Kidney capillary endothelial cell (primary cell): ENCODE results near the gene PLA1A.

Experiments used
- DNase-seq: peaks from one replicate; pipeline ENCODE4 v3.0.0-alpha.2; 2018; ENCODE audit warnings: low spot score

The PLA1A gene

DNA sequence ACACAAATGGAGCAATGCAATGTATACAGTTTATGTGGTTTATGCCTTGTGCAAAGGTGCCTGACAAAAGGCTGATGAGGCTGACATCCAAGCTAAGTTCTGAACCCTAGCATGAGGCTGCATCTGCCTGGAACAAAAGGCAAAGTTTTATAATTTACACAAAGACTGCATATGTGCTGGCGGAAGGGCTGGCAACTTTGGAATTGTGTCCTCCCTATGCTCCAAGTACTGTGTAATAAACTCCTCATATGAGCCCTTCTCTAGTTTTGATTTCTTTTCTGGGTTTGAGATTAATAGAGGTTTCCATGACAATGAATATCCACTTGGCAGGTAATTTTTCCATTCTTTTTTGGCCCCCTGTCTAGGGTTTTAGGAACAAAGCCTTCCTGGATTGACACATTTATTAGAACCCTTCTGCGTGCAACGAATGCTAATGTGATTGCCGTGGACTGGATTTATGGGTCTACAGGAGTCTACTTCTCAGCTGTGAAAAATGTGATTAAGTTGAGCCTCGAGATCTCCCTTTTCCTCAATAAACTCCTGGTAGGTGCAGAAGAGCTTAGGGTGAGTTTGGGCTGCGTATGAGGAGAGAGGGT is 10.8 kb downstream of the PLA1A start:
- DNase-seq: no peak

DNA sequence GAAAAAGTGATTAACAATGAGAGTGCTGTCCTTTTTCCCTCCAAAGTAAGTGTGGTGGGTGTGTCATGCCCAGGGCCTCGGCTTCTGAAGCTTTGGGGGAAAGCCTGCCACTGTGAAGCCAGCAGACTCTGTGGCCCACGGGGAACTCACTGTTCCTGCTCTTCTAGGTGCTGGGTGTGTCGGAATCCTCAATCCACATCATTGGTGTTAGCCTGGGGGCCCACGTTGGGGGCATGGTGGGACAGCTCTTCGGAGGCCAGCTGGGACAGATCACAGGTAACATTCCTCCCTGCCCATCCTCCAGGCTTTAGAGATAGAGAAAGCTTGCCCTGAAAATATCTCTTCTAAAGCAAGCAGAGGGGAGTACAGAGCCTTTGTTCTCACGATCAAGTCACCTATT is 11.6 kb downstream of the PLA1A start:
- DNase-seq: no peak

DNA sequence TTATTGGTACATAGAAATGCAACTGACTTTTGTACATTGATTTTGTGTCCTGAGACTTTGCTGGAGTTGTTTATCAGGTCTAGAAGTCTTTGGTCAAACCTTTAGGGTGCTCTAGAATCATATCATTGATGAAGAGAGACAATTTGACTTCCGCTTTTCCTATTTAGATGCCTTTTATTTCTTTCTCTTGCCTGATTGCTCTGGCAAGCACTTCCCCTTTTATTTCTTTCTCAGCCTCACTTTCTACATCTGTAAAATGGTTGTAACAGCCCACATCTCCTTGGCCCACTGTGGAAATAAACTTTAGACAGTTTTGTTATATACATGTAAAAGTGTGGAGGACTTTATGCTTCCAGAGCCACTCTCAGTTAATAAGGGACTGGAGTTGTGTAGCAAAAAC is 14.0 kb downstream of the PLA1A start:
- DNase-seq: no peak

DNA sequence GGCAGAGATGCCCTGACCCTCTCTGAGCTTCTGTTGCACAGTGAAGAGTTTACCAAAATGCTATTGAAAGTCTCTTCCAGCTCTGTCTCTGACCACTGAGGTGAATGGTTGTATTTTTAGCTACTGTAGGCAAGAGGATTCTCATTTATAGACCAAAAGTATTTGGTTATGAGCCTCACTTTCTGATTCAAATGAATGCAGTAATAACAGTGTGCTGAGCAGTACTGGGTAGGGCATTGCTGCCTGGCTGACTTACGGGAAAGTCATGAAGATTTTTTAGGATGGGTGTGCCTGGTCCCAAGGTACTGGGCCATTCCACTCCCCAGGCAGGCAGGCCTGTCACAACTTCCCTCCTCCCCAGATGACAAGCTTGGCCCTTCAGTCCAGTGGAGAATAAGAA is 15.5 kb downstream of the PLA1A start:
- no peak for DNase-seq

DNA sequence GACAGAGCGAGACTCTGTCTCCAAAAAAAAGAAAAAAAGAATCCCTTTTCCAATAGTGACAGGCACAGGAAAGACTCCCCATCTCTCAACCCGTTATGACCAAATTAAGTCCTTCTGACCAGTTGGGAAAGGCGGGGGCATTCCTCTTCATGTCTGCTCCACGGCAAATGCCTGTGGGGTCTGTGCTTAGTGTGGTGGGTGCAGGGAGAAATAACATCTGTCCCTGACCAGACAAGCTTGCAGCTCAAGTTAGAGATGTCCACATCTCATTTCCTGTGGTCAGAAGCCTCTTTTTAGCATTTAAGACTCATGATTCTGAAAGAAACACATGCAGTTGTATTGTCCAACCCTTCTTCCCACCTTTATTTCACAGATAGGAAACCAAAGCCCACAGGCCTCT is 16.2 kb downstream of the PLA1A start:
- DNase-seq: no peak

DNA sequence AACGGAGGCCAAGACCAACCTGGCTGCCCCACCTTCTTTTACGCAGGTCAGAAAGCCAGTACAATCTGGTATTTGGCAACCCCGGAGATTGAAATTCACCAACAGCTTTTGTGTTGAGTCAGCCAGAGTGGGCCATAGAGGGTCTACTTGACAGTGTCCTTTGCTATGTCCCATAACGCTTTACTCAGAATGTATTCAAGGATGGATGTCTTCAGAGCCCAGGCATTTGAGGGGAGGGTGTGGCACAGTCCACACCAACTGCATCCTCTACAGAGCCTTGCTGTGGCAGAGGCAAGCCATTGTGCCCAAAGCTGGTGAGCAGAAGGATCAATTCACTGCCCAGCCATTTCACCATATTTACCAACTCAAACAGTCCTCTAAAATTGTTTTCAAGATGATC is 18.4 kb downstream of the PLA1A start:
- DNase-seq: no peak

DNA sequence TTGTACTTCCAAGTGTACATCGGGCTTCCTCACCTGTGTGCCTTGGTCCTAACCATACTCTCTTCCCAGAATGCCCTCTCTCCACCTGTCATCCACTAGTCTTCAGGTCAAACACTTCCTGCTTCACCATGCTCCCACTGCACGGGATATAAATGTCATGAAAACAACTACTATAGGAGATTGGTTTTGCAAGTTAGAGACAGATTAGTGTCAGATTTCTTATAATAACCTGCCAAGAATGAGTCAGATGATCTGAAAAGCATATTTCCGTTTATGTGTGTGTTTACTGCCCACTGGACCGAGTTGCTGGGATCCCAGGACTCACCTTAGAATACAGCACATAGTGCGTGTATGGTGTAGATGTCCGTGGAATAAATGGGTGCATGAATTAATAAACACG is 21.4 kb downstream of the PLA1A start:
- DNase-seq: no peak

DNA sequence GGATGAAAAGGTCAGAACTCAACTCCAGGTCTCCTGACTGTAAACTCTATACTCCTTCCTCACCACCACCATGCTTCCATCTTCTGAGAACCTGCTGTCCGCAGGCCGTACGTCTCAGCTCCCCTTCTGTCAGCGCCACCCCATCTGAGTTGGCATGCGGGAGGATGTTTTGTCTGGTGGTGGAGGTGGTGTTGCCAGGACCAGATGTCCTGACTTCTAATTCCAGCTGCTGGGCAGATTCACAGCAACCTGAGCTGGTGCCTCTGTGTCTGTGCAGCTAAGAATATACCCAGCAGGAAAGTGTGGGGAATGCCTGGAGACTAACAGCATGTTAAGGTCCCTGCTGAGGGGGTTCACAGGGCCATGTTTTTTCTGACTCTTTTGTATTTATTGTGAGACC is 23.2 kb downstream of the PLA1A start:
- no peak for DNase-seq

DNA sequence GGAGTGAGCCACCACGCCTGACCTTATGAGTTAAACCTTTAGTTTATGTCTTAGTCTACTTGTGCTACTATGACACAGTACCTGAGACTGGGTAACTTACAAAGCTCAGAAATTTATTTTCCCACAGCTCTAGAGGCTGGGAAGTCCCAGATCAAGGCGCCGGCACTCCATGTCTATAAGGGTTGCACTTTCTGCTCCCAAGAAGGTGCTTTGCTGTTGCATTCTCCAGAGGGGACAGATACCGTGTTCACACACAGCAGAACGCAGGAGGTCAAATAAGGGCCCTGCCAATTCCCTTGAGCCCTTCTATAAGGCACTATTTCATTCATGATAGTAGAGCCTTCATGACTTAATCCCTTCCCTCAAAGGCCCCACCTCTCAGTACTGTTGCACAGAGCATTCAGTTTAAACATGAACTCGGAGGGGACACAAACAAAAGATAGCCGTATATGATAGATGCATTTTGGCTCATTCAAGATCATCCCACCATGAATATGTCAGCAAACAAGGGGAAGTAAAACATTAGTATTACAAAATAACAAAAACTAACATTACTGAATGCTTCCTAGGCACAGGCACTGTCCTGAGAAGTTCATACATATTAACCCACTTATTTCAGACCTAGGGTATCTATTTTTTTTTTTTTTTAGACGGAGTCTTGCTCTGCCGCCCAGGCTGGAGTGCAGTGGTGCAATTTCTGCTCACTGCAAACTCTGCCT is 26.5 kb downstream of the PLA1A start:
- DNase-seq: no peak

DNA sequence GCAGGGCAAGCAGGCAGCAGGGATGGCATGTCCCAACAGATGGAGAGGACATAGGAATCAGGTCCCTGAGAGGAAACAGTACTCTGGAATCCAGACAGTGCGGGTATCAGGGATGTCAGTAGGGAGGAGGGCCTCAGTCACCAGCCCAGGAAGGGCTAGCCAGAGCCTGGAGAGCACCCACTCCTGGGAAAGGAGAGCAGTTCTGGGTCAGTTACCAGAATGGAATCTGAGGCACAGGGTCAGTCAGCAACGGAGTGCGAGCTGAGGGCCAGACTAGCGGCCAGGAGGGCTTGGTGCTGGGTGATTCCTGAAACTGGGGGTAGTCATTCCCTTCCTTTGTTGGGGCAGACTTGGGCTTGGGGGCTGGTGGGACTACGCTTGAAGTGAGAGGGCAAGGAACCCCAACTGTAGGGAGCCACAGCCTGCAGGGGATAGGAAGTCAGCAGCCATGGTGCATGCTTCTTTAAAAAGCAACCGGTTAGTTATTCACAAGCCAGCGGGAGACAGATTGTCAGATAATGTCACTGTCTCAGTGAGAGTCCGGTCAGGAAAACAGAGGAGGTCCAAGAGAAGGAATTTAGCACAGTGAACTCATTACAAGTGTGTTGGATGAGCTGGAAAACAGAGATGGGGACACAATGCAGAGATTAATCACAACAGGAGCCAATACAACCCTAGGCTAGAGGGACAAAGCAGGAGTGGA is 27.9 kb downstream of the PLA1A start:
- DNase-seq: no peak

DNA sequence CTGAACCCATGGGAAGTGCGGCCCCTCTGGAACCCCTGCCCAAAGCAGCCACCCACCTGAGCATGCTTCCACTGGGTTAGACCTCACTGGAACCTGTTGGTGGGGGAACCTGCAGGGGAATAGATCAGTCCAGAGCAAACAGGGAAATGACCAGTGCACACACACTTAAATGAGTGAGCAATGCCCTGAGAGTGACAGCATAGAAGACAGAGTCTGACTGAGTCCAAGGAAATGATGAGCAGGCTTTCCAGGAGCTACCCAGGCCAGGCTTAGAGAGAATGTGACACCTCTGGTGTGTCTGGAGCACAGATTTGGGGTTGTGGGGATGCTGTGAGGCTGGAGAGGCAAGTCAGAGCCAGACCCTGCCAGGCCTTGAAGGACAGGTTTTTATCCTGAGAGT is 28.5 kb downstream of the PLA1A start:
- no peak for DNase-seq

DNA sequence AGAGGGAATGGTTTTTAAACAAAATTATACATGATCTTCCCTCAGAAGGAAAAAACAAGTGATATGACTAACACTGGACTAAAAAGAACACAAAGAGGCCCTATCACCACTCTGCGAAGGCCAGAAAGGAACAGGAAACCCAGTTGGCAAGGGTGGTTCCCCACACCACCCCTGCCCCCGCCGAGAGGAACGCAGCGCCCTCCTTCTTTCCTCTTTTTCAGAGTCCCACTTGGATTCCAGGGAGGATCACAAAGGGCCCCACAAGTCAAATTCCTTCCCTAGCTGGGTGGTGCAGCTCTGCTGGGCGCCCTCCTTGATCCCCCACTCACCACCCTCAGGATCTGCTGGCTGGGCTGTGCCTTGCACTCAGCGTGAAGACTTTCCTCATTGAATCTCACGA is 29.8 kb downstream of the PLA1A start:
- DNase-seq: no peak

DNA sequence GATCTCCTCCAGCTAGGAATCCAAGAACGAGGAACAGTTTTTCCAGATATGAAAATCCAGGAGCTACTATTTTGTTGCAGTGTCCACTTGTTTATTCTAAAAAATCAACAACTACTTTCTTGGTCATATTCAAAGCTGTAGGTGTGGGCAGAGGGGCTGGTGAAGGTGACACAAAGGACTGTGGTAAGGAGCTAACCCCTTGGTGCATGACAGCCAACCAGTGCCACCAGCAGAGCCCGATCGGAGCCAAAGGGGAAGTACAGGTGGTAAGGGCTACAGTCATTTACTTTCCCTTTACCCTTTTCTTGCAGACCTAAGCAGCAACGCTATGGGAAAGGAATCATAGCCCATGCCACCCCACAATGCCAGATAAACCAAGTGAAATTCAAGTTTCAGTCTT is 30.7 kb downstream of the PLA1A start:
- DNase-seq: no peak

DNA sequence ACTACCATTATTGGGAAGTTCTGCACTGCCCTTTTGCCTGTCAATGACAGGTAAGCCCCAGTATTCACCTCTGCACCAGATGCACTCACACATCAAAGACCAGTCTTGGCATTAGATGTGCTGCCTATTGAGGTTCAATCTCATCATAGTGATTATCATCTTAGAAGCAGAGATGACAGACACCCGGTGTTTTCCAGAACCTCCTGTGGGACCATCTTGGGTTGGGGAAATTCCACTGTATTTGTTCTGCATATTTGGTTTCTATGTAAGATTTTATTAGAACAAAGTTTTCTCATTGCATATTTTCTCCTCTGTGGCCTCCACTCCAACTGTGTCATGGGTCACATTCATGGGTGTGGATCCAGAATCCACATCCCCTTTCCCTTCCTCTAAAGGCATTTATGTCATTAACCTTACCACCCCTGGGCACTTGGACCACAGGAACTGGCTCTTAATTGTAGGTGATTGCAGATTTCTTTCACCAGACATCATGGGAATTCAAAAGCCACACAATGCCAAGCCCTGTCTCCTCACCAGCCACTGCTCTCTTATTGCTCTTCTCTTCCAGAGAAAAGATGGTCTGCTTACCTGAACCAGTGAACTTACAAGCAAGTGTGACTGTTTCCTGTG is 31.2 kb downstream of the PLA1A start:
- DNase-seq: no peak

DNA sequence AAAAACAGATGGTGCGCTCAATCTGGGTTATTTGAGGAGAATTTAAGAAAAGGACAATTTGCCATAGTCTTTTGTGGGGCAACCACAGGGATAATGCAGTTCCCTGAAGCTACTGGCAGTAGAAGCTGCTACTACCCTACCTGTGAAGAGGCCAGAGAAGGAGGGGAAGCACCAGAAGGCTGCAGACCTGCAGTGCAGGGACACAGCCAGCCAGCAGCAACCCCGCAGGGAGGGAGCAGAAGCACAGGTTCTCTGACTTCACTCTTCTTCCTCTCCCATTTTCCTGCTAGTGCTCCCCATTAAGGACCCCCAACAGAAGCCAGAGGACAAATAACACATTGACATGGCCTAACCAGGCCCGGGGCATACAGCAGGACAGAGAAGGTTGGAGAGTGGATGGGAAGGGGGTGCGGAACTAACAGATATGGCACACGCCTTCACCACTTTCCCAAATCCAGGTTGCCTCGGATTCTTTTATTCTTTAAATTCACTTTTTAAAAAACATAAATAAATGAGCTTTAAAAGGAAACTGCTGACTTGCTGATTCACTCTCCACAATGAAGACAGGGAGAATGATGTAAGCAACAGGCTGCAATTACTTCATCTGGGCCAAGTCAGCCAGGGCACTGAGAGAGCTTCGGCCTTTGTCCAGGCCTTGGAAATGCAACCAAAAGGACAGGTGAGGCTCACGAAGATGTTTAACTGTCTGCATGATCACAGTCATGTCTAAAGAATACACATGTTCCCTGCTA is 32.6 kb downstream of the PLA1A start:
- DNase-seq: peak; percentile 41

DNA sequence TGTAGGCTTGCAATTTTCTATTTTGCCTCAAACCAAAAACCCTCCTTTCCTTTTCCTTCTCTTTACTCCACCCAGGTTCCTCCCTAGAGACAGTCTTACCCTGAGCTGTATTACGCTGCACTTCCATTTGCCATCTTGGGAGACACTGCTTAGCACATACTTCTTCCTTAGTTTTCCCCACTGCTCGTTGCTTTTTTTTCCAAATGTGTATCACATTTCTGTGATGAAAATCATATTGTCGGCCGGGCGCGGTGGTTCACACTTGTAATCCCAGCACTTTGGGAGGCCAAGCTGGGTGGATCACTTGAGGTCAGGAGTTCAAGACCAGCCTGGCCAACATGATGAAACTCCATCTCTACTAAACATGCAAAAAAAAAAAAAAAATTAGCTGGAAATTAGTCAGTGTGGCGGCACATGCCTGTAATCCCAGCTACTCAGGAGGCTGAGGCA is 33.2 kb downstream of the PLA1A start:
- DNase-seq: no peak

DNA sequence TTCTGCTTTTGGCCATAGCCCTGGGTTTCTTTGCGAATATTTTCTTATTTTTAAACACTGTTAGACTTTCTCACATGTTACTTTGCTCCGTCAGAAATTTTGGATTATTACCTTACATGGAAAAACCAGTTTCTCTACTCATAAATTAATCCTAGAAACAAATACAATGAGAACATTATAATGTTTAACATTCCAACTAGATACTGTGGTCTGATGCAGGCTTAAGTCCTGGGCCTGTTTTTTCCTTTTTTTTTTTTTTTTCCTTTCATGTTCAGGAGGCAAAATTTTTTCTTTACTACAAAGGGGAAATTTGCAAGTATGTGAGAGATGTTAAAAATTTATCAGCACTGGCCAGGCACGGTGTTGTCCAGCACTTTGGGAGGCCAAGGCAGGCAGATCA is 33.8 kb downstream of the PLA1A start:
- no peak for DNase-seq

DNA sequence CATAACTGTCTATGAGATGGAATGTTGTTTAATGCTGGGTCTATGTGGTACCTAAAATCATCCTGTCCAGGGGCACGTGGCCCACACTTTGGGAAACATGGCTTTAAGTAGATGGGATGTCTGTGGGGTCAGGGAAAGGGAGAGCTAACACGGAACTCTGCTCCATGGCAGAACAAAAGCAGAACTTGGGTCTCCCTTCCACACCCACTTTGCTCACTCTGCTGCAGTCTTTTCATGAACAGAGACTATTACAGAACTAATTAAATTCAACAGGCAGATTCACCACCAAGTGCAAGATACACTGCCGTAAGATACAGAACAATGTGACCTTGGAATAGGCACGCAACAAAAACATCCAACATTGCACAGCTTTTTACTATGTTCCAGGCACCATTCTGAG is 34.5 kb downstream of the PLA1A start:
- no peak for DNase-seq

DNA sequence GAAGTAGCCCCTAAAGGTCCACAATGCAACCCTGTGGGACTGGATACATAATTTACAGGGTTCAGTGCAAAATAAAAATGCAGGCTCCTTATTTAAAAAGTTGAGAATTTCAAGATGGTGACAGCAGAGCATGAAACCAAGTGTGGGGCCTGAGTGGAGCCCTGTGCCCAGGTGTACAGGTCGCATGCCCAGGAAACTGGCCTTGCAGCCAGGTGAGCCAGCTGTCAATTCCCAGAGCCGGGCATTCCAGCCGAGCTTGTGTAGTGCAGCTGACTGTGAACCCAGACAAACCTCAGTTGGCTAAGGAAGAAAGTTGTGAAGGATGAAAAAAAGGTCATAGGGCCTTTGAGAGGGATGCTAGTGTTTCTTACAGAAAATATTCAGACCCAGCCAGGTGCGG is 35.1 kb downstream of the PLA1A start:
- DNase-seq: no peak

DNA sequence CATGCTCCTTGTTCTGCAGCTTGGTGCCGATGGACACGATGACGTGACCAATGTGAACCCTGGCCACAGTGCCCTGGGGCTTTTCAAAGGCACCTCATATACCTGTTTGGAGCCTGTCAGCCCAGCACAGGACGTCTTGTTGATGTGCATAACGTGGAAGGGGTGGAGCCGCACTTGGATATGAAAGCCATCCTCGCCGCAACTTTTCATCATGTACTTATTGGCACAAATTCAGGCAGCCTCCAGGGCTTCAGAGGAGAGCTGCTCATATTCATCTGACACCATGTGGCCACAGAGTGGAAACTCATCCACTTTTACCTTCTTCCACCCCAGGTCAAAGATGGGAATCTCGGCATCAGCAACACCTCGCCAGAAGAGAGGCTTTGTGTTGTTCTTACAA is 38.0 kb downstream of the PLA1A start:
- no peak for DNase-seq

DNA sequence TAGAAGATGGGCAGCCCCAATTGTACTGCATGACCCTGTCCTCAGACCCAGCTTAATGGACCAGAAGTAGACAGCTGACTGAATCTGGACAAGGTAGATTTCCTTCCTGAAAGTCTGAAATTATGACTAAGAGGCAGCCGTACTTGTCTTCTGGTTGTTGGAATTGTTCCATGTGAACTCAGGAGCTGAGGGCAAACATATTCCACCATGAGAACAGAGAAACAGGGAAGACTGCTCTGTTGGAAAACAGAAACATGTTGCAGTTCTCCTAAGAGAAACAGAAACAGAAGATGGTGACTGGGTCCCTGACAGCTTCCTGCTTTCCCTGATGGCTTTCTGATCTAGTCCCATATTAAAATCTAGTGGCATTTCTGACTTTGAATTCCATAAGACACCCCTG is 38.6 kb downstream of the PLA1A start:
- peak; percentile 74 for DNase-seq

DNA sequence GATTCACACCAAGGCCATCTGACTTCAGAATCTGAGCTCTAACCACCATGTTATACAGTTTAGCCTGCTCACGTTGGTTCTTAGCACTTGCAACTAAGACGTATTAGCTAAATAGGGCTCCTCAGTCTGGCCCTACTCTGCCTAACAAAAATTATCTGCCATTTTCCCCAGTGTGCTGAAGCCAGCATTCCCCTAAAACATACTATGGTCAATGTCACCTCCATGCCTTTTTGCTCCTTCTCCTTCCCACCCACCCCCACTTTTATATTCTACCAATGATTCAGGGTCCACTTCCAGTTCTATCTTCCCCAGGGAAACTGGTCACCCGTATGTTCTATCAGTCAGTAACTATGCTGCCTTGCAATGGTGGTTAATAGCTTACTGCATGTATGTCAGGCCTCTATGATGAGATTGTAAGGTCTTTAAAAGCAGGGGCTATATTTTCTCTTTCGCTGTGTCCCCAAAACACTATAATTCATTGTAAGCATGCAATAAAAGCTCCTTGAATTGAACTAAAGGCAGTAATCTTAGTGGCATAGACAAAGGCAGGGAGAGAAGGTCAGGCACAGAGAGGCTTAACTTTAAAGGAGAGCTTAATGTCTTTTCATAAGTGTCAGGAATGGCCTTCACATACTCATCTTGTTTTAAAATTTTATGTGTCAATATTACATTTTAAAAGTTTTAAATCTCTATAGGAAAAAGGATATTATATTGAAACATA is 39.4 kb downstream of the PLA1A start:
- no peak for DNase-seq
